ENCODE measurements around the gene CST3.

GRCh38 chr20:23672158-23672557, 34.4 kb upstream of the CST3 start:
- TF ChIP-seq CTCF (optimal IDR thresholded peaks at IDR 0.05 in 1 of 3, IDR thresholded peaks at IDR 0.05 in 1 of 3, conservative IDR thresholded peaks at IDR 0.05 in 1 of 3; ENCODE audit: extremely low read depth in 1 of 3, insufficient read depth in 2 of 3, low read length in 3 of 3) (no peak), EZH2 (IDR thresholded peaks at IDR 0.05; ENCODE audit: low read length) (no peak)
